Measurements from ENCODE around the gene LAMA2. TPM values are rescaled to one million over a fixed set of nuclear protein-coding genes. Genes with fewer than 3 reads are reported as not detected.

Gene LAMA2
- total RNA-seq, 3 donors from 2014 or later (not counting 1 experiment from before 2014, with no cell fraction given) = 2.1 to 5.3 (median 3.6) TPM

GRCh38 chr6:129498950-129499842 lies 616.3 kb downstream of the LAMA2 start:
- Mint-ChIP-seq H3K4me3 (peak overlapping the region; percentile 42), H3K9me3 (no peaks in the 10 kb centered on the region), H3K4me1 (peaks cover 11 to 13% of the 10 kb centered on the region in 2 donors), H3K27me3 (ENCODE audit: low read depth in 2 of 2) (peaks cover 3 to 6% of the 10 kb centered on the region in 2 donors), H3K36me3 (no peaks in the 10 kb centered on the region), H3K27ac (peak overlapping the region; percentile 15 to 57)
- H3K4me1 ChIP-seq (ENCODE audit: control insufficient read depth, insufficient read depth, low read length) = peaks cover 6% of the 10 kb centered on the region
- no peak overlapping the region for H3K27ac ChIP-seq (ENCODE audit: low read length)
- ATAC-seq (peak; percentile 53 to 88 (median 83)), DNase-seq (peak in 1 of 2 donors; percentile 80)
- intact Hi-C loops (cut with micrococcal nuclease) = loop anchor here (2.0 to 10.0 kb wide), 5 partner anchors 68 to 438 kb away; no protein-coding TSS in a partner anchor
- no peak overlapping the region for H3K4me3 ChIP-seq (ENCODE audit: low read length)
- peak; percentile 83 for TF ChIP-seq CTCF (IDR thresholded peaks at IDR 0.05)
- no peaks in the 10 kb centered on the region for H3K36me3 ChIP-seq (ENCODE audit: control insufficient read depth, insufficient read depth, low read length)
- WGBS (ENCODE audit: insufficient coverage) = 12% methylated on average over 7 of the region's 8 CpGs
- no peaks in the 10 kb centered on the region for H3K27me3 ChIP-seq (ENCODE audit: control insufficient read depth, insufficient read depth, low read length)
- no peaks in the 10 kb centered on the region for H3K9me3 ChIP-seq (ENCODE audit: control insufficient read depth, insufficient read depth, low read length)

- H3K36me3 Mint-ChIP-seq = no peaks in the 10 kb centered on the region
- DNase-seq (no peak), ATAC-seq (no peak)
- WGBS (ENCODE audit: insufficient coverage) = 92% methylated on average over 3 of the region's 4 CpGs
- Histone ChIP-seq H3K36me3 (ENCODE audit: control insufficient read depth, insufficient read depth, low read length) (no peaks in the 10 kb centered on the region), H3K4me3 (ENCODE audit: low read length) (no peak overlapping the region), H3K27me3 (ENCODE audit: control insufficient read depth, insufficient read depth, low read length) (no peaks in the 10 kb centered on the region), H3K4me1 (ENCODE audit: control insufficient read depth, insufficient read depth, low read length) (peaks cover 6% of the 10 kb centered on the region), H3K27ac (ENCODE audit: low read length) (no peak overlapping the region), H3K9me3 (ENCODE audit: control insufficient read depth, insufficient read depth, low read length) (no peaks in the 10 kb centered on the region)
- peaks cover 11 to 13% of the 10 kb centered on the region in 2 donors for H3K4me1 Mint-ChIP-seq
- TF ChIP-seq CTCF (IDR thresholded peaks at IDR 0.05) = no peak
- H3K4me3 Mint-ChIP-seq = no peak overlapping the region
- no peak overlapping the region for H3K27ac Mint-ChIP-seq
- peaks cover 3 to 6% of the 10 kb centered on the region in 2 donors for H3K27me3 Mint-ChIP-seq (ENCODE audit: low read depth in 2 of 2)
- no peaks in the 10 kb centered on the region for H3K9me3 Mint-ChIP-seq
- intact Hi-C loops (cut with micrococcal nuclease) = loop anchor here (2.0 to 10.0 kb wide), 5 partner anchors 67 to 437 kb away; no protein-coding TSS in a partner anchor
These were observed 616.9 kb downstream of the LAMA2 start for GRCh38 chr6:129499843-129500219.

- no peak for ATAC-seq
- no peak for TF ChIP-seq CTCF (IDR thresholded peaks at IDR 0.05)
- H3K27me3 ChIP-seq (ENCODE audit: control insufficient read depth, insufficient read depth, low read length) = no peaks in the 10 kb centered on the region
- H3K9me3 Mint-ChIP-seq = no peaks in the 10 kb centered on the region
- DNase-seq = peak in 1 of 2 donors; percentile 16
- no peaks in the 10 kb centered on the region for H3K9me3 ChIP-seq (ENCODE audit: control insufficient read depth, insufficient read depth, low read length)
- H3K27ac ChIP-seq (ENCODE audit: low read length) = no peak overlapping the region
- H3K4me3 ChIP-seq (ENCODE audit: low read length) = no peak overlapping the region
- H3K4me1 ChIP-seq (ENCODE audit: control insufficient read depth, insufficient read depth, low read length) = peaks cover 6% of the 10 kb centered on the region
- H3K4me3 Mint-ChIP-seq = no peak overlapping the region
- no peaks in the 10 kb centered on the region for H3K36me3 Mint-ChIP-seq
- H3K27me3 Mint-ChIP-seq (ENCODE audit: low read depth in 2 of 2) = peaks cover 3 to 6% of the 10 kb centered on the region in 2 donors
- no peaks in the 10 kb centered on the region for H3K36me3 ChIP-seq (ENCODE audit: control insufficient read depth, insufficient read depth, low read length)
- 78% methylated on average over 13 of the region's 13 CpGs for WGBS (ENCODE audit: insufficient coverage)
- intact Hi-C loops (cut with micrococcal nuclease) = no loop called here
- H3K27ac Mint-ChIP-seq = no peak overlapping the region
- peaks cover 11 to 13% of the 10 kb centered on the region in 2 donors for H3K4me1 Mint-ChIP-seq
These were observed 618.2 kb downstream of the LAMA2 start for GRCh38 chr6:129500958-129501739.
